Measurements from ENCODE around the gene PGM2L1.
"Not testable (repeated sequence)": the region's sequence is repeated elsewhere in the genome, so short reads cannot be mapped to it uniquely, and the experiment has no call there.

Gene PGM2L1

GRCh38 chr11:74400606-74401005, 2.4 kb upstream of the PGM2L1 start:
- DNase-seq (ENCODE audit: low read depth), result peak; percentile 40

DNA sequence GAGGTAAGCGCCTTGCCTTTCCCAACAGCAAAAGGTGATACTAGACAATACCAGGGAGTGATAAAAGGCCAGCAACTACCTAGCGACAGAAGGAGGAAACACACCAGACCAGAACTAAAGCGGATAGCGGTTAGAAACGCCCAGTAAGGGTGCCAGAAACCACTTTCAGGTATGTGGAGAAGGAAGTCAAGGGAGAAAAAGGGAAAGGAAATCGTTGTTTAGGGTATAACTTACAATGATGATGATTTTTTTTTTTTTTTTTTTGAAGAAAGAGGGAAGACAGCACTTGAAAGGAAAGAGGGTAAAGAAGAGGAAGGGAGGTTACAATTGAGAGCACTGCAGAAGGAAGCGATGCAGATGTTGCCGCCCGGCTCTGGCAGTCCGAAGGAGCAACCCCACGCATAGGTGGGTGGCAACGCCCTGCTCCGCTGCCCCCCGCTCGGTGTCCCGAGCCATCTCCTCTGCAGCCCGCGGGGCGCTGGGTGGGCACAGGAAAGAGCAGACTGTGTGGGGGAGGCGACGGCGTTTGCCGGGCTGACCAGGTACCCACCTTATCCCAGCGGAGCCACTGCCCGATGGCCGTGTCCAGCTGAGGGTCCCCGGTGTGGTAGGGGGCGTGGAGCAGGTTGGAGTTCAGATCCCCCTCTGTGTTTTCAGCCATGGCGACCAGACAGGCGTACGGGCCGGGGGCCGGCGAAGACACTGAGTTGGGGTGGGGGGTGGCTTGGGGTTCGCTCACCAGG, 561 bp downstream of the PGM2L1 start:
- peak; percentile 32 for DNase-seq (ENCODE audit: low read depth)

DNA sequence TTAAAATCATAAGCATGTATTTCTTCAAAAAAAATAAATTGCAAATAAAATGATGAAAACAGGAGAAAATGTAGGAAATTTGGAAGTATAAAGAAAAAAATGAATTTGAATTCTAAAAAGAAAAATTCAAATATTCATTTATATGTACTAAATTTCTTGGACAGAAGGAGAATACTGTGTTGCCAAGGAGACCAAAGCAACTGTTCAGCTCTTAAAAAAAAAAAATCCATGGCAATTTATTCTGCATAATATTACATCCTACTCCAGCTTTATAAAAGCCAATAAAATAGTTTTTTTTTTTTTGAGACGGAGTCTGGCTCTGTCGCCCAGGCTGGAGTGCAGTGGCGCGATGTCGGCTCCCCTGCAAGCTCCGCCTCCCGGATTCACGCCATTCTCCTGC, 6.0 kb downstream of the PGM2L1 start:
- no peak for DNase-seq (ENCODE audit: low read depth)

DNA sequence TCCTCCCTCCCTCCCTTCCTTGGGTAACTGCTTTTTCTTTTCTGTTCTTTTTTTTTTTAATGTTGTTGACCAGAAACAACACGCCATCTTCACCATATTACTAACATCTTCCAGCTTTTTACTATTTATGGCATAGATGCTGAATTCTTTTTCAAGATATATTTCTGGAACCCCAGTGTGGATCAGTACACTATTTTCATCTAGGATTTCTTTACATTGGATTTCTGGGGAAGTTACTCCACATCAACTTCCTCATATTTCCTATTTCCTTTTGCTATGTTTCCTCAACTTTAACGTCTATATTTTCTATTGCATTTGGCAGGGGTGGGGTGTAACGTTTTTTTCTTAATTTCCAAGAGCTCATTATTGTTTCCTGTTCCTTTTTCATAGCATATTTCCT, 7.0 kb downstream of the PGM2L1 start:
- DNase-seq (ENCODE audit: low read depth), result no peak

DNA sequence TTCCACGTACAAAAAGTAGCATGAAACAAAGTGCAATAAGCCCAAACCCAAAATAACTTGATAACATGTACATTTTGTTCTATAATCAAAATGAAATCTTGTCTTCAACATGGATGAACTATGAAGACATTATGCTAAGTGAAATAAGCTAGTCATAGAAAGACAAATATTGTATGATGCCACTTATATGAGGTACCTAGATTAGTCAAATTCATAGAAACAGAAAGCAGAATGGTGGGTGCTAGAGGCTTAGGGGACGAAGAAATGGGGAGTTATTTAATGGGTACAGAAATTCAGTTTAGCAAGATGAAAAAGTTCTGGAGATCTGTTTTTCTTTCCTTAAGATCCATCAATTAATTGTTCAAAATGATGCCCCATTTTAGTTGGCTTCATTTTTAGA, 7.5 kb downstream of the PGM2L1 start:
- no peak for DNase-seq (ENCODE audit: low read depth)

DNA sequence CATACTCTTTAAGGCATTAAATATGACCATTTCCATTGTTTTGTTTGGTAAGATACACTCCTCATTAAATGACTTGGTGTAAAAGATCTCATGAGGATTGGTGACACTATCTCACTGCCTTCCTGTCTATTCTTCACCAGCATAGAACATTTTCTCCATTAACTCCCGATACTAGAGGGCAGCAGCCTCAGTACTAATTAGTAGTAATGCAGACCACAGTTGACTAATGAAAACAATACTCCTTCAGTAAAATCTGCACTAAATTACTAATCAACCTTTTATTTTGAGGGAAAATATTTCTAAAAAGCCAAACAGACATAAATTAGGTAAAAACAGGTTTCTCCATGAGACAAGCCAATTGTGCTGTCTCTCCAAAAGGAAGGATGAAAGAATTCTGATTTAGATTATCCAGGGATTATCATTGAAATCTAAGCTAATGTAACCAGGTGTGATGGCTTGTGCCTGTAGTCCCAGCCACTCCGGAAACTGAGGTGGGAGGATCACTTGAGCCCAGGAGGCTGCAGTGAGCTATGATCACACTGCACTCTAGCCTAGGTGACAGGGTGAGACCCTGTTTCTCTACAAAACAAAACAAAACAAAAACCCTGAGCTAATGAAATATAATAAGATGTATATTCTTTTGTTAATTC, 9.4 kb downstream of the PGM2L1 start:
- DNase-seq (ENCODE audit: low read depth), result peak; percentile 71

DNA sequence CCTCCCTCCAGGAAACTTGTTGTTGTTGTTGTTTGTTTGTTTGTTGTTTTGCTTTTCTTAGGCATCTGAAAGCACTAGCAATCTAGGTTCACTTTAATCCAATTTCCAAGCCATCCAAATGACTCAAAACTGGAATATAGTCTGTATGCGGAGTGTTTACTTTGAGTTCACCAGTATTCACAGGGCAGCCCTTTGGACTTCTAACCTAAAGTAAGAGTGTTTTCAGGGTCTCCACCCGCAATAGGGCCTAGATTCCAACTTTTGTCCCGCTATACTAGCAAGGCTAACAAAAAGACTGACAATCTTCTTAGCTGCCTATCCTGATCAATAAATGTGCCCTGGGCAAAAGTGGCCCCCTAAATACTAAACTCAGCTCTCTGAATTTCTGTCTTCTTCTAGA, 13.6 kb downstream of the PGM2L1 start:
- no peak for DNase-seq (ENCODE audit: low read depth)

DNA sequence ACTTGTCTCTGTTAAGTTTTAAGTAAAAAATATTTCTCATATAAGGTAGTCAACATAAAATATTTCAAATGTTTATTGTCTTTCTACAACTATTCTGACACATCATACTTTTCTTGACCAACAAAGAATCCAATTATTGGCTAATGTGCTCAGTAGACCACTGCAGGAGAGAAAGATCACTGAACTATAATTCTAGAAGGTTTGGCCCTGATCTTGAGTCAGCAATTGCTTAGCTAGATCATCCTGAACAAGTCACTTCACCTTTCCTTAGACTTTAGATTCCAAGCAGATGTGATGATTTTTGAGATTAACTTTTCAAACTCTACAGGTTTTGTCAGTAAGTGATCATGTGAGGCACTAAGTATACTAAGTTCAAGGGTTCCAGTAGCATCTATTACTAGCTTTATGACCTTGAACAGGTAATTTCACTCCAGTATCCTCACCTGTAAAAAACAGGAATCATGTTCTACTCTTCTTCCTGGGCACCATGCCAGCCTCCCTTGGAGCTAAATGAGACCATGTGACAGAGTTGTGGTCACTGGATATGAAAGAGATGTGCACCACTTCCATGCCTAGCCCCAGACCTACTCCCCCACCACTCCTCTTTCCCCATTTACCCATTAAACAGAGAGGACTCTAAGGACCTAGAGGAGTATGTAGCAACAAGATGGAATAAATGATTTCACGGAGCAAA, 17.3 kb downstream of the PGM2L1 start:
- DNase-seq (ENCODE audit: low read depth), result peak; percentile 20

GRCh38 chr11:74377689-74378088, 20.5 kb downstream of the PGM2L1 start:
- DNase-seq (ENCODE audit: low read depth), result no peak

GRCh38 chr11:74373382-74373781, 24.9 kb downstream of the PGM2L1 start:
- DNase-seq (ENCODE audit: low read depth), result peak; percentile 10

DNA sequence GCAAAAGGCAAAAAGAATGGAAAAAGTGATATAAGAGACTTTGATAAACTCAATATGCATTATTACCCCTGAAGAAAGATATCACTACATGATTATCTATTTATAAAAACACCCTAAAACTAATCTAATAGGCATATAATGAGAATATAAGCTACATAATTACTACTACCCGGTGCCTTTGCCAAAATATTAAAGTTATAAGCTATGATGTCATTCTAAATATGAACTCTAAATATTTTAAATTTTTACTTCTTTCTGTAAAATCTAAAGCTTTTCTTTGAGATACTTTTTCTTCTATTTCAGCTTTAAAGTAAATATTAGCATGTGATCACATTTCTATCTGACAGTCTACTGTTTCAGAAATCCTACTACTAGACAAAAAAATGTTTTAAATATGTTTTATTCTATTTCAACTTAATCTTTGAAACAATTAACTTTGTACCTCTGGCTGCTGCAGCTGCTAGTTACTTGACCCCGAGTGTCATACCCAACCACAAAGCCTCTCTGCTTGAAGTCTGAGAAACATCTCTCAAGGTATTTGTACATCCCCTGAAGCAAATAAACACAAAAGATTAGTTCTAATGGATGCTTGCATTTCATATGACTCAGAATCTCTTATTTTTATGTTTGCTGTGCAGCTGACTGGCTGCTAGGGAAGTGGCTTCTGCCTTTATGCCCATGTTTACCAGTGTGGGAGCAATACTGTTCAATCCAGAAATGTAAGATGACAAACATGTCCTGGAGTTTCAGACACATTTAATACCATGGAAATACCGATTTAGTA, 26.8 kb downstream of the PGM2L1 start:
- DNase-seq (ENCODE audit: low read depth), result peak; percentile 79

- DNase-seq (ENCODE audit: low read depth), result no peak
Measured at GRCh38 chr11:74370123-74370522, 28.1 kb downstream of the PGM2L1 start.

GRCh38 chr11:74367881-74368280, 30.4 kb downstream of the PGM2L1 start:
- no peak for DNase-seq (ENCODE audit: low read depth)

GRCh38 chr11:74366576-74366975, 31.7 kb downstream of the PGM2L1 start:
- DNase-seq (ENCODE audit: low read depth), result peak; percentile 92

DNA sequence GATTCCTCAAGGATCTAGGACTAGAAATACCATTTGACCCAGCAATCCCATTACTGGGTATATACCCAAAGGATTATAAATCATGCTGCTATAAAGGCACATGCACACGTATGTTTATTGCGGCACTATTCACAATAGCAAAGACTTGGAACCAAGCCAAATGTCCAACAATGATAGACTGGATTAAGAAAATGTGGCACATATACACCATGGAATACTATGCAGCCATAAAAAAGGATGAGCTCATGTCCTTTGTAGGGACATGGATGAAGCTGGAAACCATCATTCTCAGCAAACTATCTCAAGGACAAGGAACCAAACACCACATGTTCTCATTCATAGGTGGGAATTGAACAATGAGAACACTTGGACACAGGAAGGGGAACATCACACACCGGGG, 32.4 kb downstream of the PGM2L1 start:
- DNase-seq (ENCODE audit: low read depth), result not testable (repeated sequence)

GRCh38 chr11:74357449-74357848, 40.8 kb downstream of the PGM2L1 start:
- peak; percentile 13 for DNase-seq (ENCODE audit: low read depth)

DNA sequence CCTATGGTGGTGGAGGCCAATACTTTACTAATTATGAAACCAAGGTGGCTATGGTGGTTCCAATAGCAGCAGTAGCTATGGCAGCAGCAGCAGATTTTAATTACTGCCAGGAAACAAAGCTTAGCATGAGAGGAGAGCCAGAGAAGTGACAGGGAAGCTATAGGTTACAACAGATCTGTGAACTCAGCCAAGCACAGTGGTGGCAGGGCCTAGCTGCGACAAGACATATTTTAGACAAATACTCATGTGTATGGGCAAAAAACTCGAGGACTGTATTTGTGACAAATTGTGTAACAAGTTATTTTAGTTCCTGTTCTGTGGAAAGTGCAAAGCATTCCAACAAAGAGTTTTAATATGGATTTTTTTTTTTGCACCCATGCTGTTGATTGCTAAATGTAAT, 42.6 kb downstream of the PGM2L1 start:
- no peak for DNase-seq (ENCODE audit: low read depth)

- no peak for DNase-seq (ENCODE audit: low read depth)
Measured at GRCh38 chr11:74354036-74354435, 44.2 kb downstream of the PGM2L1 start.

GRCh38 chr11:74347381-74347780, 50.9 kb downstream of the PGM2L1 start:
- peak; percentile 54 for DNase-seq (ENCODE audit: low read depth)

DNA sequence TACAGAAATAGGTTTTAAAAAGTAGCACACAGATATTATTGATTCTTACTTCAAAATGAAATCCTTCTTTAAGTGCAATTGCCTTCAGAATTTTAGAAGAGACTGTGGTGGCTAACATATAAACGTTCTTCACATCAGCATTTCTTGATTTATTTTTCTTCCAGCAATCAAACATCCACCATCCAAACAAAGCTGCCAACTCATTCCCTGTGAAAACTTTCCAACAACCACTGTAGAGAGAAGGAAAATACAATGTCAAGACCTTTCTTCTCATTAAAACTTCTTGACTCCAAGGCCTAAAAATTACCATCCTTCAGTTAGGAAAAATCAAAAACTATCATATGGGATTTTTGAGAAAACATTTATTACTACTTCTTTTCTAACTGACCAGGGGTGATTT, 52.8 kb downstream of the PGM2L1 start:
- DNase-seq (ENCODE audit: low read depth), result peak; percentile 29

- DNase-seq (ENCODE audit: low read depth), result no peak
Measured at GRCh38 chr11:74341921-74342320, 56.3 kb downstream of the PGM2L1 start.

DNA sequence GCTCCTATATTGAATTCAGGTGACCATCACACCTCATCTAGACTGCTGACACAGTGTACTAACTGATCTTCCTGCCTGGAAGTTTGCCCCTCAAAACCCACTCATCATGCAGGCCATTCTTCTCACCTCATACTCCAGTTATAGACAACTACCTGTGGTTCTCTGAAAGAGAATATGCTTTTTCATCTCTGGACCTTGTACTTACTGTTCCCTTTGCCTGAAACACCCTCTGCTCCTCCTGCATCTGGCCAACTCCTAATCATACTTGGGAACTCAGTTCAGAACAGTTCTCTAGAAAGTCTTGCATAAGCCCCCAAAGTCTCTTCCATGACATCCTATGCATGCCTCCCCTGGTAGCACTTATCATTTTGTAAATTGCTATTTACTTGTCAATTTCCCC, 58.6 kb downstream of the PGM2L1 start:
- DNase-seq (ENCODE audit: low read depth), result no peak
